Stimulated activated CD4-positive, alpha-beta T cell treated with anti-CD3 and anti-CD28 coated beads, Interleukin-4, amount 100 ng/mL, for 24 hours (primary cell): Measurements from ENCODE around the gene MYL11.

Source experiments
- DNase-seq: peaks from one replicate; pipeline ENCODE4 v3.0.0-alpha.2; 2020

MYL11 gene

GRCh38 chr16:30397056-30397455, 22.5 kb downstream of the MYL11 start:
- no peak for DNase-seq

- no peak for DNase-seq
Measured at GRCh38 chr16:30397776-30398660, 23.4 kb downstream of the MYL11 start.

- DNase-seq: no peak
Measured at GRCh38 chr16:30398661-30399434, 24.2 kb downstream of the MYL11 start.

DNA sequence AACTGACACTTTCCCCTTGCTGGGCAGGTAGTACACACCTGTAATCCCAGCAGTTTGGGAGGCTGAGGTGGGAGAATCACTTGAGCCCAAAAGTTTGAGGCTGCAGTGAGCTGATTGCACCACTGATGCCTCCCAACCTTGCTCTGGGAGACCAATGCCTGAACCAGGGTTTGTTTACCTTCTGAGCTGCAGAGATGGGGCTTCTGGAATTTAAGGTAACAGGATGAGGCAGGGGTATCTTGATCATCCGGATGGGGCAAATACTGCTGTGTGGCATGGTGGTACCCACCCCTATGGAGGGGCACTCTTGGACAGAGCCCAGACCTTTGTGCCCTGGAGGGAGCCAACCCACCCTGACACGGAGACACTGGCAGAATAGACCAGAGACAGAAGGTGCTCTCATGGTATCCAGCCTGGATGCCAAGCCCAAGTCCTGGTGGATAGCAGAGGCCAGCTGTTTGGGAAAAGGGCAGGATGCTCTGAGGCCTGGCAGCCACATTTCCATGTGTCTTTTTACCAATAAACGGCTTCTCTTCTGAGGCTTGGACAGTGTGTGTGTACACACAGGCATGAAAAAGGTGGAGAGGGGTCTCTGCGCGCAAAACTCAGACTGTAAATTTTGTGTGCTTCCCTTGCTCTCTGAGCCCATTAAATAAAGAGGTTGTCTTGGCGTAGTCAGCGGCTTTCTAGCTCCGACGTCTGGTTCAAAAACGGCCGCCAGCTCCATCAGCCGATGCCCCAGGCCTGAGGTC, 25.0 kb downstream of the MYL11 start:
- DNase-seq: no peak

DNA sequence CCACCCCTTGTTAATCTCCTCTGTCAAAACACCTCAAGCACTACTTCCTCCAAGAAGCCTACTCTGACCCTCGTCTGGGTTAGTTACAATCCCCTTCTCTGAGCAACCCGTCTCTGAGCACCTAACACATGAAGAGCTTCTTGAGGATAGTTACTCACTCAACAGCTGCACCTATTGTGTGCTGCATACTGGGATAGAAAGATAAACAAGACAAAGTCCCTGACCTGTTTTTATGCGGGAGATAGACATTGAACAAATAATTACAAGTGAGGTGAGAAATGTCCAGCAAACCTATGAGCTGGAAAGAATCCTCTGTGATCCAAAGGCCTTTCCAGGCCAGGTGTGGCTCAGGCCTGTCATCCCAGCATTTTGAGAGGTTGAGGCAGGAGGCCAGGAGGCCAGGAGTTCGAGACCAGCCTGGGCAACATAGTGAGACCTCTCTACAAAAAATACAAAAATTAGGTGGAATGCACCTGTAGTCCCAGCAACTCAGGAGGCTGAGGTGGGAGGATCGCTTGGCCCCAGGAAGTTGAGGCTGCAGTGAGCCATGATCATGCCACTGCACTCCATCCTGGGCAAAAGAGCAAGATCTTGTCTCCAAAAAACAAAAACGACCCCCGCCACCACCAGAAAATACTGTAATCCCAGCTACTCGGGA, 27.3 kb downstream of the MYL11 start:
- no peak for DNase-seq

DNA sequence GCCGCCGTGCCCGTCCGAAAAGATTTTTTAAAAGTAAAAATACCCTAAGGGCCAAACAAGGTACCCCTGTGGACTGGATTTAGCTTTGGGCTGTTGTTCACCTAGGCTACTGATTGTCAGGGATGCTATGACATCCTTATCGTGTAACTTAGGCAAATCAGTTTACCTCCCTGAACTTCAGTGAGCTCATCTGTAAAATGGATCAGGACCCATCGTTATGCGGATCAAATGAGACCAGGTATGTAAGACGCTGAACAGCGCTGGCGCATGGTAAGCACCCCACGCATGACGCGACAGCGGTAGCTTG, 32.1 kb downstream of the MYL11 start:
- no peak for DNase-seq

GRCh38 chr16:30407102-30407803, 32.7 kb downstream of the MYL11 start, which contains the start of gene ZNF771:
Gene ZNF771, plus strand, starts transcription at chr16:30407606. Its CDS starts 448 bp downstream, at chr16:30408054.
- DNase-seq: peak; percentile 93

DNA sequence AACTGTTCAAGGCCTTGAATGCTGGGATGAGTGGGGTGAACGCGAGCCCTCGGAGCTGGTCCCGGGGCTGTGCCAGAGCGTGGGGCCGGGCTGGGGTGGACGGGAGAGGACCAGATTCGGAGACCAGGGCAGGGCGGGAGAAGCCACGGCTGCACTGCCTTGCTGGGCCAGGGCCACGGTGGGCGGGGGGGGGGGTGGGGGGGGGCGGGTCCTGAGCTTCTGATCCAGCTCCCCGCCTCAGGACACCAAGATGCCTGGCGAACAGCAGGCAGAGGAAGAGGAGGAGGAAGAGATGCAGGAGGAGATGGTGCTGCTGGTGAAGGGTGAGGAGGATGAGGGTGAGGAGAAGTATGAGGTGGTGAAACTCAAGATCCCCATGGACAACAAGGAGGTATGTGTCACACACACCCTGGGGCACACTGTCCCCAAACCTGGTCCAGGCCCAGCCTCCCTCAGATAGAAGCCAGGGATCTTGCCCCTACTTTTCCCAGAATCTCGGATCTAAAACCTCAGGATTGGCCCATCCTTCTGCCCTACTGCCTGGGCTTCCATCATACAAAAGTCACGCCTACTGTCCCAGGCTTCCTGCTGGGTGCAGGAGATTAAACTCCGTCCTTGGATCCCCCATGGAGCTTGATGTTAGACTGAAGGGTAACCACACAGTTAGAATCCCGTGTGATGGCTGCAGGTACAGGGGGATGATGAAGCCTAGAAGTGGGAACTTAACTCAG, 33.4 kb downstream of the MYL11 start:
- no peak for DNase-seq

GRCh38 chr16:30409125-30410060, 34.8 kb downstream of the MYL11 start:
- peak; percentile 94 for DNase-seq

GRCh38 chr16:30413112-30413806, 38.7 kb downstream of the MYL11 start:
- DNase-seq: no peak

- DNase-seq: no peak
Measured at GRCh38 chr16:30414159-30414558, 39.6 kb downstream of the MYL11 start.

GRCh38 chr16:30416047-30416603, 41.5 kb downstream of the MYL11 start:
- no peak for DNase-seq

GRCh38 chr16:30416624-30417528, 42.3 kb downstream of the MYL11 start:
- DNase-seq: no peak

DNA sequence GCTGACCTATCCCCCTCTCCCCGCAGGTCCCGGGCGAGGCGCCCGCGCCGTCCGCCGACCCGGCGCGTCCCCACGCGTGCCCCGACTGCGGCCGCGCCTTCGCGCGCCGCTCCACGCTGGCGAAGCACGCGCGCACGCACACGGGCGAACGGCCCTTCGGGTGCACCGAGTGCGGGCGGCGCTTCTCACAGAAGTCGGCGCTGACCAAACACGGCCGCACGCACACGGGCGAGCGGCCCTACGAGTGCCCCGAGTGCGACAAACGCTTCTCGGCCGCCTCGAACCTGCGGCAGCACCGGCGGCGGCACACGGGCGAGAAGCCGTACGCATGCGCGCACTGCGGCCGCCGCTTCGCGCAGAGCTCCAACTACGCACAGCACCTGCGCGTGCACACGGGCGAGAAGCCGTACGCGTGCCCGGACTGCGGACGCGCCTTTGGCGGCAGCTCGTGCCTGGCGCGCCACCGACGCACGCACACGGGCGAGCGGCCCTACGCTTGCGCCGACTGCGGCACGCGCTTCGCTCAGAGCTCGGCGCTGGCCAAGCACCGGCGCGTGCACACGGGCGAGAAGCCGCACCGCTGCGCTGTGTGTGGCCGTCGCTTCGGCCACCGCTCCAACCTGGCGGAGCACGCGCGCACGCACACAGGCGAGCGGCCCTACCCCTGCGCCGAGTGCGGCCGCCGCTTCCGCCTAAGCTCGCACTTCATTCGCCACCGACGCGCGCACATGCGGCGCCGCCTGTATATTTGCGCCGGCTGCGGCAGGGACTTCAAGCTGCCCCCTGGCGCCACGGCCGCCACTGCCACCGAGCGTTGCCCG, 43.1 kb downstream of the MYL11 start:
- peak; percentile 87 for DNase-seq

- no peak for DNase-seq
Measured at GRCh38 chr16:30418350-30419181, 44.0 kb downstream of the MYL11 start.

DNA sequence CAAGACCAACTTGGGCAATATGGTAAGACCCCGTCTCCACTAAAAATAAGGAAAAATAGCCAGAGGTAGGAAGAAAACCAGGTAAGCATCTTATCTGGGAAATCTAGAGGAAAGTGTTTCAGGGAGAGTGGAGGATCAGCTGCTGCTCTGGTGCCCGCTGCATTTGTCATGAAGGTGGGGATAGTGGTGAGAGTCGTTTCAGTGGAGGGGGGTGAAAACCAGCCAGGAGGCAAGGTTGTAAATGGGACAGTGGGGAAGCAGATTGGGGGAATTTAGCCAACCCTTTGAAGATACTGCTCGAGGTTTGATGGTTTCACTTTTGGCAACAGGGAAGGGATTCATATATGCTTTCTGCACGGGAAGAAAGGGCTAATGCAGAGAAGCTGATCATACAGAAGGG, 46.4 kb downstream of the MYL11 start:
- no peak for DNase-seq
